SK-N-SH (cell line): ENCODE data around the gene WDR27. TPM values are rescaled to one million over a fixed set of nuclear protein-coding genes. Genes with fewer than 3 reads are reported as not detected.

Experiments used
- CTCF ChIA-PET: fragments of 300-600, 350-600 bp; formaldehyde crosslinking; extraction: SDS; loops from one replicate; lab custom pipeline; 2021; lab: Yijun Ruan, JAX
- POLR2A ChIA-PET: fragments of 350-600 bp; sonication (Branson Sonifier 250); formaldehyde crosslinking; extraction: SDS; loops from one replicate; lab custom pipeline; 2020; ENCODE audit warnings: antibody characterized with exemption, inconsistent platforms; lab: Yijun Ruan, JAX
- DNase-seq: peaks from one replicate; pipeline ENCODE4 v3.0.0; 2012
- H2AFZ ChIP-seq: fragments of 200-600 bp; sonication (generic); 2 replicates; pipeline ENCODE4 v1.8.1; 2016; ENCODE audit warnings: antibody characterized with exemption, mild to moderate bottlenecking, low read depth
- H3F3A ChIP-seq: fragments of 200-600 bp; sonication (generic); replicated peaks from 2 replicates; pipeline ENCODE3; 2016; ENCODE audit warnings: antibody characterized with exemption, mild to moderate bottlenecking; ENCODE audit not compliant: insufficient read depth
- H3K27ac ChIP-seq, 2 experiments: fragments of 200-500 bp in 1 of 2; fragments of 200-600 bp in 1 of 2; sonication (Bioruptor generic) in 1 of 2; sonication (generic), shearing (Covaris generic) in 1 of 2; 2 replicates each; pipeline versions ENCODE4 v1.5.1 to v1.6.1; 2014 to 2016; ENCODE audit warnings: low read depth in 2 of 2, inconsistent platforms in 1 of 2, low read length in 1 of 2, mild to moderate bottlenecking in 1 of 2, mixed read lengths in 1 of 2
- H3K27me3 ChIP-seq: fragments of 200-600 bp; sonication (generic), shearing (Covaris generic); 2 replicates; pipeline ENCODE4 v1.6.1; 2016; ENCODE audit warnings: mixed run types; ENCODE audit not compliant: insufficient read depth
- H3K36me3 ChIP-seq, 2 experiments: fragments of 200-500 bp in 1 of 2; fragments of 200-600 bp in 1 of 2; sonication (Bioruptor generic) in 1 of 2; sonication (generic) in 1 of 2; replicated peaks in 1 of 2; 2 replicates each; pipeline versions ENCODE3 to v1.5.1; 2014 to 2016; ENCODE audit warnings: low read length in 1 of 2, mild to moderate bottlenecking in 1 of 2; ENCODE audit not compliant: insufficient read depth in 2 of 2, control insufficient read depth in 1 of 2
- H3K4me1 ChIP-seq, 2 experiments: fragments of 200-500 bp in 1 of 2; fragments of 200-600 bp in 1 of 2; sonication (Bioruptor generic) in 1 of 2; sonication (generic), shearing (Covaris generic) in 1 of 2; 2 replicates each; pipeline versions ENCODE4 v1.5.1 to v1.6.1; 2014 to 2016; ENCODE audit warnings: low read depth in 1 of 2, low read length in 1 of 2, mixed run types in 1 of 2; ENCODE audit not compliant: insufficient read depth in 2 of 2, control insufficient read depth in 1 of 2
- H3K4me2 ChIP-seq: fragments of 200-600 bp; sonication (generic), shearing (Covaris generic); 2 replicates; pipeline ENCODE4 v1.6.1; 2017; ENCODE audit warnings: mixed run types
- H3K4me3 ChIP-seq, 2 experiments: fragments of 200-500 bp in 1 of 2; fragments of 200-600 bp in 1 of 2; sonication (Bioruptor generic) in 1 of 2; sonication (generic), shearing (Covaris generic) in 1 of 2; 2 replicates each; pipeline versions ENCODE4 v1.5.1 to v1.8.1; 2014 to 2016; ENCODE audit warnings: low read depth in 2 of 2, inconsistent platforms in 1 of 2, low read length in 1 of 2, mild to moderate bottlenecking in 1 of 2, mixed read lengths in 1 of 2, moderate library complexity in 1 of 2
- H3K79me2 ChIP-seq: fragments of 200-600 bp; sonication (generic); 2 replicates; pipeline ENCODE4 v1.8.1; 2017; ENCODE audit warnings: mild to moderate bottlenecking; ENCODE audit not compliant: insufficient read depth
- H3K9ac ChIP-seq: fragments of 200-600 bp; sonication (generic); 2 replicates; pipeline ENCODE4 v1.6.1; 2017; ENCODE audit warnings: mixed run types
- H3K9me2 ChIP-seq: fragments of 200-600 bp; sonication (generic); 2 replicates; pipeline ENCODE4 v1.6.1; 2017; ENCODE audit warnings: mixed run types
- H3K9me3 ChIP-seq: fragments of 200-600 bp; sonication (generic); 2 replicates; pipeline ENCODE4 v1.6.1; 2017; ENCODE audit warnings: mixed run types, mild to moderate bottlenecking, moderate library complexity
- H4K20me1 ChIP-seq: fragments of 200-600 bp; sonication (generic); 2 replicates; pipeline ENCODE4 v1.6.1; 2017; ENCODE audit warnings: mild to moderate bottlenecking, mixed run types; ENCODE audit not compliant: insufficient read depth
- CHD2 ChIP-seq: fragments of 150-350 bp; IDR thresholded peaks from 2 replicates; pipeline ENCODE4 v1.6.1; 2018; ENCODE audit warnings: low read length; ENCODE audit not compliant: partially characterized antibody
- FOSL2 ChIP-seq: IDR thresholded peaks from 2 replicates; pipeline ENCODE4 v1.4.0; 2012; ENCODE audit warnings: low read depth, mild to moderate bottlenecking, moderate library complexity, borderline replicate concordance
- FOXM1 ChIP-seq: IDR thresholded peaks from 2 replicates; pipeline ENCODE4 v1.4.0; 2012; ENCODE audit warnings: low read depth, mild to moderate bottlenecking
- GABPA ChIP-seq: IDR thresholded peaks from 2 replicates; pipeline ENCODE4 v1.4.0; 2012; ENCODE audit warnings: low read depth, mild to moderate bottlenecking
- GATA2 ChIP-seq: sonication (generic); formaldehyde crosslinking; IDR thresholded peaks from 2 replicates; pipeline ENCODE4 v1.5.0; 2020; ENCODE audit warnings: mild to moderate bottlenecking, missing genetic modification reagents
- MEF2A ChIP-seq: IDR thresholded peaks from 2 replicates; pipeline ENCODE4 v1.4.0; 2012; ENCODE audit warnings: low read depth, borderline replicate concordance
- RFX5 ChIP-seq: IDR thresholded peaks from 2 replicates; pipeline ENCODE4 v1.6.1; 2012; ENCODE audit warnings: mild to moderate bottlenecking, improper control_type of control experiment, low read length
- SIN3A ChIP-seq: IDR thresholded peaks from 2 replicates; pipeline ENCODE4 v1.6.1; 2012; ENCODE audit warnings: low read depth, mild to moderate bottlenecking, low read length, moderate library complexity, borderline replicate concordance
- TAF1 ChIP-seq: IDR thresholded peaks from 2 replicates; pipeline ENCODE4 v1.6.1; 2012; ENCODE audit warnings: low read depth, mild to moderate bottlenecking, low read length, moderate library complexity, borderline replicate concordance
- WGBS: methylation state at CpG from one replicate; pipeline ENCODE4 v1.1.6; 2017; ENCODE audit warnings: low lambda C conversion rate; 5-methylcytosine and 5-hydroxymethylcytosine counted together
- polyA plus RNA-seq, 3 experiments: library from polyadenylated mRNA; depleted of rRNA; stranded (reverse); fragments of >200 nt; gene quantifications; 2 replicates each; pipeline ENCODE4 v1.2.3, GENCODE V29; 2012
- TF ChIP-seq, protein P1 (sequence below): fragments of 200-600 bp; sonication (generic); IDR thresholded peaks from 2 replicates; pipeline ENCODE4 v1.6.1; 2017; ENCODE audit warnings: antibody characterized with exemption, mild to moderate bottlenecking, moderate library complexity
- TF ChIP-seq, protein P2 (sequence below): fragments of 150-350 bp; IDR thresholded peaks from 2 replicates; pipeline ENCODE4 v1.6.1; 2017; ENCODE audit warnings: antibody characterized with exemption, low read length, low read depth, borderline replicate concordance
- TF ChIP-seq, protein P3 (sequence below): IDR thresholded peaks from 2 replicates; pipeline ENCODE4 v1.4.0; 2012; ENCODE audit warnings: low read depth
- TF ChIP-seq, protein P4 (sequence below): IDR thresholded peaks from 2 replicates; pipeline ENCODE4 v1.6.1; 2012; ENCODE audit warnings: mild to moderate bottlenecking, low read depth, low read length, moderate library complexity
- TF ChIP-seq, protein P5 (sequence below): IDR thresholded peaks from 2 replicates; pipeline ENCODE4; 2012

Gene WDR27
- polyA plus RNA-seq, 1 of the 3 experiments (the other 2 are of a cell fraction): 55.6 TPM

DNA sequence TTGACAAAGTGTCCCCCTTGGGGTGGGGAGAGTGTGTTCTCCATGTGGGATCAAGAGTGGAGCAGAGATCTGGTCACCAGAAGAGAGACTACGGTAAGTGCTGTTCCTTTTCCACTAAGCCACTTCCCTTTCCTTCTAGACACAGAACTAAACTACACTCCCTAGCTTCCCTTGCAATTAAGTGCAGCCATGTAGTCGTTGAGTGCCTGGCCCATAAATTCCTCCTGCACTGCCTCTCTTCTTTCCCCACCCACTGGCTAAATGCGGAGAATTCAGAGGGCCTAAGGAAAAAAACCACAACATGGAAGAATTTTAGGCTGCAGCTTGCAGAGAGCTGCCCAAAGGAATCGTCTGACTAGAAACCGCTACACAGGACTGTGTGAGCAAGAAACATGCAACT is 1.5 kb downstream of the WDR27 start:
- DNase-seq: no peak
- Histone ChIP-seq H3K79me2 (peaks cover 60% of the 10 kb centered on the region), H3K27me3 (no peaks in the 10 kb centered on the region), H3K27ac (no peak overlapping the region; a peak in 1 of 4 replicates), H3K4me2 (peak overlapping the region; percentile 70), H3K9me2 (no peaks in the 10 kb centered on the region), H3K4me3 (peak overlapping the region; percentile 95 to 98; a peak in 3 of 4 replicates), H3K4me1 (peaks cover 12 to 28% of the 10 kb centered on the region in 2 experiments; a peak in 3 of 4 replicates), H3F3A (no peaks in the 10 kb centered on the region), H3K36me3 (peaks cover 16 to 27% of the 10 kb centered on the region in 2 experiments), H3K9ac (peak overlapping the region; percentile 94; the same call in 1 of the 2 replicates), H3K9me3 (no peaks in the 10 kb centered on the region), H2AFZ (no peak overlapping the region), H4K20me1 (peaks cover 4% of the 10 kb centered on the region; the same call in 1 of the 2 replicates)
- POLR2A ChIA-PET: no interaction called here
- CTCF ChIA-PET: interaction anchor here (1.7 kb wide), 1 partner anchor 90 kb away, joined by 4 read pairs; no protein-coding TSS in a partner anchor
- TF ChIP-seq CHD2 (no peak), FOXM1 (no peak), FOSL2 (no peak), GABPA (no peak), SIN3A (no peak), TAF1 (no peak), GATA2 (CRISPR knock-in tag) (no peak), MEF2A (no peak), RFX5 (no peak)
- TF ChIP-seq, protein P1, sequence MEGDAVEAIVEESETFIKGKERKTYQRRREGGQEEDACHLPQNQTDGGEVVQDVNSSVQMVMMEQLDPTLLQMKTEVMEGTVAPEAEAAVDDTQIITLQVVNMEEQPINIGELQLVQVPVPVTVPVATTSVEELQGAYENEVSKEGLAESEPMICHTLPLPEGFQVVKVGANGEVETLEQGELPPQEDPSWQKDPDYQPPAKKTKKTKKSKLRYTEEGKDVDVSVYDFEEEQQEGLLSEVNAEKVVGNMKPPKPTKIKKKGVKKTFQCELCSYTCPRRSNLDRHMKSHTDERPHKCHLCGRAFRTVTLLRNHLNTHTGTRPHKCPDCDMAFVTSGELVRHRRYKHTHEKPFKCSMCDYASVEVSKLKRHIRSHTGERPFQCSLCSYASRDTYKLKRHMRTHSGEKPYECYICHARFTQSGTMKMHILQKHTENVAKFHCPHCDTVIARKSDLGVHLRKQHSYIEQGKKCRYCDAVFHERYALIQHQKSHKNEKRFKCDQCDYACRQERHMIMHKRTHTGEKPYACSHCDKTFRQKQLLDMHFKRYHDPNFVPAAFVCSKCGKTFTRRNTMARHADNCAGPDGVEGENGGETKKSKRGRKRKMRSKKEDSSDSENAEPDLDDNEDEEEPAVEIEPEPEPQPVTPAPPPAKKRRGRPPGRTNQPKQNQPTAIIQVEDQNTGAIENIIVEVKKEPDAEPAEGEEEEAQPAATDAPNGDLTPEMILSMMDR: no peak
- TF ChIP-seq, protein P2, sequence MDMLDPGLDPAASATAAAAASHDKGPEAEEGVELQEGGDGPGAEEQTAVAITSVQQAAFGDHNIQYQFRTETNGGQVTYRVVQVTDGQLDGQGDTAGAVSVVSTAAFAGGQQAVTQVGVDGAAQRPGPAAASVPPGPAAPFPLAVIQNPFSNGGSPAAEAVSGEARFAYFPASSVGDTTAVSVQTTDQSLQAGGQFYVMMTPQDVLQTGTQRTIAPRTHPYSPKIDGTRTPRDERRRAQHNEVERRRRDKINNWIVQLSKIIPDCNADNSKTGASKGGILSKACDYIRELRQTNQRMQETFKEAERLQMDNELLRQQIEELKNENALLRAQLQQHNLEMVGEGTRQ: no peak
- TF ChIP-seq, protein P3, sequence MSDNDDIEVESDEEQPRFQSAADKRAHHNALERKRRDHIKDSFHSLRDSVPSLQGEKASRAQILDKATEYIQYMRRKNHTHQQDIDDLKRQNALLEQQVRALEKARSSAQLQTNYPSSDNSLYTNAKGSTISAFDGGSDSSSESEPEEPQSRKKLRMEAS: no peak
- TF ChIP-seq, protein P4, sequence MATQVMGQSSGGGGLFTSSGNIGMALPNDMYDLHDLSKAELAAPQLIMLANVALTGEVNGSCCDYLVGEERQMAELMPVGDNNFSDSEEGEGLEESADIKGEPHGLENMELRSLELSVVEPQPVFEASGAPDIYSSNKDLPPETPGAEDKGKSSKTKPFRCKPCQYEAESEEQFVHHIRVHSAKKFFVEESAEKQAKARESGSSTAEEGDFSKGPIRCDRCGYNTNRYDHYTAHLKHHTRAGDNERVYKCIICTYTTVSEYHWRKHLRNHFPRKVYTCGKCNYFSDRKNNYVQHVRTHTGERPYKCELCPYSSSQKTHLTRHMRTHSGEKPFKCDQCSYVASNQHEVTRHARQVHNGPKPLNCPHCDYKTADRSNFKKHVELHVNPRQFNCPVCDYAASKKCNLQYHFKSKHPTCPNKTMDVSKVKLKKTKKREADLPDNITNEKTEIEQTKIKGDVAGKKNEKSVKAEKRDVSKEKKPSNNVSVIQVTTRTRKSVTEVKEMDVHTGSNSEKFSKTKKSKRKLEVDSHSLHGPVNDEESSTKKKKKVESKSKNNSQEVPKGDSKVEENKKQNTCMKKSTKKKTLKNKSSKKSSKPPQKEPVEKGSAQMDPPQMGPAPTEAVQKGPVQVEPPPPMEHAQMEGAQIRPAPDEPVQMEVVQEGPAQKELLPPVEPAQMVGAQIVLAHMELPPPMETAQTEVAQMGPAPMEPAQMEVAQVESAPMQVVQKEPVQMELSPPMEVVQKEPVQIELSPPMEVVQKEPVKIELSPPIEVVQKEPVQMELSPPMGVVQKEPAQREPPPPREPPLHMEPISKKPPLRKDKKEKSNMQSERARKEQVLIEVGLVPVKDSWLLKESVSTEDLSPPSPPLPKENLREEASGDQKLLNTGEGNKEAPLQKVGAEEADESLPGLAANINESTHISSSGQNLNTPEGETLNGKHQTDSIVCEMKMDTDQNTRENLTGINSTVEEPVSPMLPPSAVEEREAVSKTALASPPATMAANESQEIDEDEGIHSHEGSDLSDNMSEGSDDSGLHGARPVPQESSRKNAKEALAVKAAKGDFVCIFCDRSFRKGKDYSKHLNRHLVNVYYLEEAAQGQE: no peak
- TF ChIP-seq, protein P5, sequence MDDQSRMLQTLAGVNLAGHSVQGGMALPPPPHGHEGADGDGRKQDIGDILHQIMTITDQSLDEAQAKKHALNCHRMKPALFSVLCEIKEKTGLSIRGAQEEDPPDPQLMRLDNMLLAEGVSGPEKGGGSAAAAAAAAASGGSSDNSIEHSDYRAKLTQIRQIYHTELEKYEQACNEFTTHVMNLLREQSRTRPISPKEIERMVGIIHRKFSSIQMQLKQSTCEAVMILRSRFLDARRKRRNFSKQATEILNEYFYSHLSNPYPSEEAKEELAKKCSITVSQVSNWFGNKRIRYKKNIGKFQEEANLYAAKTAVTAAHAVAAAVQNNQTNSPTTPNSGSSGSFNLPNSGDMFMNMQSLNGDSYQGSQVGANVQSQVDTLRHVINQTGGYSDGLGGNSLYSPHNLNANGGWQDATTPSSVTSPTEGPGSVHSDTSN: no peak
- 61% methylated on average over 5 of the region's 5 CpGs for WGBS
